ENCODE results near the gene STIL.
"Not testable (repeated sequence)": the region's sequence is repeated elsewhere in the genome, so short reads cannot be mapped to it uniquely, and the experiment has no call there.

The STIL gene

DNA sequence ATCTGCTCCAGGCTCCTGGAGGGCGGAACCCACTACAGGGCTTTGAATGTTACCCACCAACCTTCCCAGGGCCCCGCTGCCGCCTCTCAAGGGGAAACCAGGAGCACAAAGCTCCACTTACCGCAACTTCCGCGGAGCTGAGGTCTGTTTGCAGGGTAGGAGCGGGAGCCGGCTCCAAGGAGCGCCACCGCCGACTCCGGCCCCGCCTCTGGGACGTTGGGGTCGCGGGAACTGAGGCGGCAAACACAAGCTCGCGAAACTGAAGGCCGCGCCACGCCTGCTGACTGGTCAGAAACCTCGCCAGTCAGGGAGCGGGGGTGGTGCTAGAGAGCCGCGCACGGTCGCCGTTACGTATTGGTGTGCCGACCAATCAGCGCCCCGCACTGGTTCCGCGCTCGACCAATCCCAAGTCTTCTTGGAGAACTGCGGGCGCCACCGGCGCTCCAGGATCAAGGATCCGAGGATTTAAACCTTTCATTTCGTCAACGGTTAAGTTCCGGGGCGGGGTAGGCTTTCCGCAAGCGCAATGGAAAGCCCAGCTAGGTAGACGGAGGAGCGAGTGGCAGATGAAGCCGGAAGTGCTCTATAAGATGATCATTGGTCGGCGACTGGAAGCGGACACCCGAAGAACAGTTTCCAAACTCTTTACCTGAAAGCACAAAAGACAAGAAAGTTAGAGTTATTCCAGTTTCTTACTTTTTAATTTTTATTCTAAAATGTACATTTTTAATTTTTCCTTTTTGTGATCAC lies at the start of gene STIL:
STIL (minus strand) TSS at position 233 of the 750 bp plus-strand sequence. CDS start 3,828 bp downstream, outside the sequence.
- DNase-seq (ENCODE audit: low read depth) = peak; percentile 92

- DNase-seq (ENCODE audit: low read depth) = no peak
Measured at GRCh38 chr1:47362828-47363227, 48.9 kb upstream of the STIL start.

DNA sequence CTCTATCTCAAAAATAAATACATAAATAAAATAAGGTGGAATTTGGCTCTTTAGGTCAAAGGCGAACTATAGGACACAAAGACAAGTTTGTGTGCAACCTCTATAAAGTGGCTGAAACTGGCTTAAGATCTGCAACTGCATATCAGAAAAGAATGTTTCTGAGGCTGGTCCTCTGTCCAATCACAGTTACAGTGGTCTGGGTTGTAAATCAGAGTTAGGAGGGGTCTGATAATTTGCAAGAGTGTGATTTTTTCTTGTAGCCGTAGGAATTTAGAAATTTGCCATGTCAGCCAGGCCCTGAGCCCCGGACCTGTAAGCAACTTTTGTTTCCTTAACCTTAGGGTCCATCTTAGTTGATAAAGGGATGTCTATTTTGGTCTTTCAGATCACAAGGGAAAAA lies 47.4 kb upstream of the STIL start:
- DNase-seq (ENCODE audit: low read depth) = no peak

GRCh38 chr1:47351305-47351704 lies 37.4 kb upstream of the STIL start:
- DNase-seq (ENCODE audit: low read depth) = no peak

DNA sequence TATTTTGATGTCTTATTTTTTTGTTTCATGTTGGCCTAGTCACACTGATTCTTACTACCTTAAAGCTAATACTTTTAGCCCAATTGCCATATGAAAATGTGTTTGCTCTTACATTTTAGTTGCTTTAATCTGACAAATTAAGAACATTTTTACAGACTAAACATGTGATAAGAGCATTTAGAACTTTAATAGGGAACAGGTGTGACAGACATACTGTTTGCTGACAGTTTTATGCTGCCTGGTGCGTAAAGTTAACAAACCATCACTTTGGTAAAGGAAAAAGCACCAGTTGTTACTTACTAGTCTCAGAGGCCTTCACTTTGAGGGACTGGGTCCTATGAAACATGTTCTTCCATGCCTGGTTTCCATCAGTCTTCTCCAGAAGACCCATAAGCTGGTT lies 34.3 kb upstream of the STIL start:
- DNase-seq (ENCODE audit: low read depth) = no peak

DNA sequence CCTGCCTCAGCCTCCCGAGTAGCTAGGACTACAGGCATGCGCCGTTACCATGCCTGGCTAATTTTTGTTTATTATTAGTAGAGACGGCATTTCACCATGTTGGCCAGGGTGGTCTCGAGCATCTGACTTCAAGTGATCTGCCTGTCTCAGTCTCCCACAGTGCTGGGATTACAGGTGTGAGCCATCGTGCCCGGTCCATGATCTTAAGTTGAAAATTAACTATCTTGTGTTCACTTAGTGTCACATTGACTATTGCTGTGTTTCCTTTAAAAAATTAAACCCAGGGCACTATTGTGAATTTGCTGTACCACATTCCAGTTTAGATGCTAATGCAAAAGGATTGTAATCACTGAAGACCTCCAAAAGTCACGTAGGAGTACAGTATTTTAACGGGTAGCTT lies 33.8 kb upstream of the STIL start:
- no peak for DNase-seq (ENCODE audit: low read depth)

DNA sequence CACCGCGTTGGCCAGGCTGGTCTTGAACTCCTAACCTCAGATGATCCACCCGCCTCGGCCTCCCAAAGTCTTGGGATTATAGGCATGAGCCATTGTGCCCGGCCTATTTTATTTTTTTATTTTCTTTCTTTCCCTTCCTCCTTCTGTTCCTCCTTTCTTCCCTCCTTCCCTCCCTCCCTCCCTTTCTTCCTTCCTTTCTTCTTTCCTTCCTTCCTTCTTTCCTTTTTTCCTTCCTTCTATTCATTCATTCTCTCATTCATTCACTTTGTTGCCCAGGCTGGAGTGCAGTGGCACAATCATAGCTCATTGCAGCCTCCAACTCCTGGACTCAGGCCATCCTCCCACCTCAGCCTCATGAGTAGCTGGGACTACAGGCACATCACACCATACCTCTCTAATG lies 33.0 kb upstream of the STIL start:
- DNase-seq (ENCODE audit: low read depth) = not testable (repeated sequence)

DNA sequence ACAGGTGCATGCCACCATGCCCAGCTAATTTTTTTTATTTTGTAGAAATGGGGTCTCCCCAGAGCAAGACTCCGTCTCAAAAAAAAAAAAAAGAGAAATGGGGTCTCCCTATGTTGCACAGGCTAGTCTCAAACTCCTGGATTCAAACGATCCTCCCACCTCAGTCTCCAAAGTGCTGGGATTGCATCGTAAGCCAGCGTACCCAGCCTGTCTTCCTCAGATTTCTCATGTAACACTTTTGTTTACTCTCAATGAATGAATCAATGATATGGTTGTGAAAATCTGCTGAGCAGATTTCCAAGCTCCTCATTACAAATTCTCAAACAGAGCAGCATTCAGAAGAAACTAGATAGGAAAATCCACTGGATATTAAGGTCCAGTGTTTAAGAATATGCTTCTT lies 26.3 kb upstream of the STIL start:
- no peak for DNase-seq (ENCODE audit: low read depth)

- DNase-seq (ENCODE audit: low read depth) = no peak
Measured at GRCh38 chr1:47338249-47339077, 24.5 kb upstream of the STIL start.

GRCh38 chr1:47337350-47337749 lies 23.4 kb upstream of the STIL start:
- DNase-seq (ENCODE audit: low read depth) = no peak

DNA sequence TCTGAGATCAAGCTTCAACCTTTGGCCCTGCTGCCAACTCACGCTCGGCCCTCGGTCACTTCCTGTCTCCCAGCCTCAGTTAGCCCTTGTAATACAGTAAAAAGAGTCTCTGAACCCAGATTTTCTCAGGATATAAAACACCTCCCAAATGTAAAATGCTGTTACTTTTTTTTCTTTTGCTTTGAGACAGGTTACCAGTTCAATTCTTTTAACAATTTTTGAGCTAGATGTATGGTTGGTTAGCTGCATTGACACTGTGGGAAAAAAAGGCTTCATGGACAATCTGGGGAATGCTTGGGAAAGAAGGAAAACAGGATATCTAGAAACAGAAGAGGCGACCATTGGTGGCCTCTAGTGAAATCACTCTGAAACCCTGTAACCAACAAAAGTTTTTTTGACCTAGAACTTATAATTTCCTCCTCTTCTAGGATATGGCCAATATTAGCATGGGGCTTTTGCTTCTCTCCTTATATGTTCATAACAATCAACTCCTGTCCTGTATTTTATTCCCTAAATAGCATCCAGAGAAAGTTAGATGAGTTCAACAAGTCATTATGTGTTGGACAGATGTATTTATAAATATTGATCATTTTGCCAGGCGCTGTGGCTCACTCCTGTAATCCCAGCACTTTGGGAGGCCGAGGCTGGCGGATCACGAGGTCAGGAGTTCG lies 21.0 kb upstream of the STIL start:
- DNase-seq (ENCODE audit: low read depth) = no peak

GRCh38 chr1:47333922-47334764 lies 20.2 kb upstream of the STIL start:
- peak; percentile 63 for DNase-seq (ENCODE audit: low read depth)

GRCh38 chr1:47333578-47333921 lies 19.6 kb upstream of the STIL start, which contains the start of gene CMPK1:
Gene CMPK1, plus strand, starts transcription at chr1:47333790. Its CDS starts 156 bp downstream, at chr1:47333946.
- DNase-seq (ENCODE audit: low read depth) = peak; percentile 69

- DNase-seq (ENCODE audit: low read depth) = no peak
Measured at GRCh38 chr1:47332779-47333577, 19.0 kb upstream of the STIL start.

DNA sequence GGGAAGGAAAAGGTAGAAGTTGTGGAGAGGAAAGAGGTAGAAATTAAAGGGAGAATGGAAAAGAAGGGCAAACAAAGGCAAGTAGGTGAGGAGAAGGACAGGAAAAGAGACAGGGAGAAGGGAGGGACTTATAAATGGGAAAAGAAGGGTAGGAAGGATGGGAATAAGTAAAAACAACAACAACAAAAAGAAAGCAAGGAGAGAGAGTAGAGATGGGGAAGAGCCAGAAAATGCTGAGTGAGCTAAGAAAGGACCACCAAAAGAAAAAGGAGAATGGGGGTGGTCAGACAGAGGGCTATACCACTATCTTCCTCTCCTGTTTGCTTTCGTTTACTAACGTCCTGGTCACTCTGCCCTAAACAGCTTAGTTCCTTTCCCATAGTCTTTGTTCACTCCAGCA lies 17.9 kb upstream of the STIL start:
- no peak for DNase-seq (ENCODE audit: low read depth)

DNA sequence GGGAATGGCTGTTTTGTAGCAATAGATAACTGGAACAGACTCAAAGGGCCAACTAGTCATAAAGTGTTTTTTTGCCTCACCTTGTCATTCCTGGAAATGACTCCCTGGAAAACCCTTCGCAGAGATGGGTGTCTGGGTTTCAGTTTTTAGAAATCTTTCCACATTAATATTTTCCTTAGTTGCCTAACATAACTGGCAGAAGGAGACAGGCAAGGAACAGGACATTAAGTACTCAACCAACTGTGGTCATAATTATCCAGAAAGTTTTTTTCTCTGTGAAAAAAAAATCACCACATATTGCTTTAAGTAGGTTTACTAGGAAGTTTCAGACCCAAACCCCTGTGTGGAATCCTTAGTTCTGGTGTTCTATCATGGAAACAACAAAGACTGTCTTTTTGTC lies 16.3 kb upstream of the STIL start:
- no peak for DNase-seq (ENCODE audit: low read depth)

- no peak for DNase-seq (ENCODE audit: low read depth)
Measured at GRCh38 chr1:47328992-47329391, 15.0 kb upstream of the STIL start.

GRCh38 chr1:47326271-47326670 lies 12.3 kb upstream of the STIL start:
- no peak for DNase-seq (ENCODE audit: low read depth)

GRCh38 chr1:47325528-47325927 lies 11.6 kb upstream of the STIL start:
- DNase-seq (ENCODE audit: low read depth) = no peak

DNA sequence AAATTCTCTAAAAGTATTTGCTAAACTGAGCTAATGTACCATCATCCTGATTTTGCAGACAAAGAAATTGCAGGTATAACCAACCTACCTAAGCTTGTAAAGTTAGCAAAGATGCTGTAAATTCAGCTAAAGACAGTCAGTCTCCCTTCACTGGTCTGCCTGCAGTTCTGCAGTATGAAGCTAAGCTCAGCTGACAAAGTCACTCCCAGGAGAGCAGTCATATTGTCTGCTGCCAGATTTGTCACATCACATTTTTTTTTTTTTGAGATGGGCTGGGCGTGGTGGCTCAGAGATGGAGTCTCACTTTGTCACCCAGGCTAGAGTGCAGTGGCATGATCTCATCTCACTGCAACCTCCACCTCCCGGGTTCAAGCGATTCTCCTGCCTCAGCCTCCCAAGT lies 10.7 kb upstream of the STIL start:
- DNase-seq (ENCODE audit: low read depth) = no peak

- no peak for DNase-seq (ENCODE audit: low read depth)
Measured at GRCh38 chr1:47323599-47324031, 9.7 kb upstream of the STIL start.

Measured in stimulated activated CD8-positive, alpha-beta memory T cell treated with anti-CD3 and anti-CD28 coated beads, Interleukin-12 subunit alpha, Interleukin-12 subunit beta, amount 100 ng/mL, for 4 hours (primary cell).